Superior temporal gyrus (tissue), 1 donor: ENCODE results near the gene DAGLB.
A peak's percentile ranks its signal among the peaks of the same experiment; 100 is the strongest.
"Not testable (repeated sequence)": the region's sequence is repeated elsewhere in the genome, so short reads cannot be mapped to it uniquely, and the experiment has no call there.

Source experiments
- DNase-seq: peaks from one replicate; pipeline ENCODE4 v3.0.0-alpha.2; 2016; ENCODE audit errors: extremely low spot score

DAGLB gene

DNA sequence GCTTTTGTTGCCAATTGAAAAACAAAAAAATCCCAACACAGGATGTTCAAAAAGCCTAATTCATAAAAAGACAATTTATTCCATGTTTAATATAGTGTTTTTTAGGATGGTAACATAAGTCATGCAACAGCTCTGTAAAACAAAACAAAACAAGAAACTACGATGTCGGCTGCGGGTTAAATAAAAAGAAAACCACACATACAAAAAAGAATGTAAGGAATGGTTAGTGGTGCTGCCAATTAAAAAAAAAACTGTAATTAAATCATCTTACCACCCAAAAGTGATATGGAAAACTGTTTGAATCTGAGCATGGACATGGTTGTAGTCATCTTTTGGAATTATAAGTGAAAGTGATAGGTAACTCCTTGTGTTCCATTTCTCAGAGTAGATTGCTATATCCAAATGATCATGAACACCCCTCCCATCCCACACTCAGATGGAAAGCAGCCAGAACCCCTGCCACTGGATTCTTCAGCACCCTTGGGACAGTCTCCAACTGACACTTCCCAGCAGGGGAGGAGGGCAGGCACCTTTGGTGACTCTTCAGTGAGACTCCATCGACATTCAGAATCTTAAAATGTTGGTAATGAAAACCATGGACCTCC, 14.3 kb upstream of the DAGLB start:
- DNase-seq: no peak

DNA sequence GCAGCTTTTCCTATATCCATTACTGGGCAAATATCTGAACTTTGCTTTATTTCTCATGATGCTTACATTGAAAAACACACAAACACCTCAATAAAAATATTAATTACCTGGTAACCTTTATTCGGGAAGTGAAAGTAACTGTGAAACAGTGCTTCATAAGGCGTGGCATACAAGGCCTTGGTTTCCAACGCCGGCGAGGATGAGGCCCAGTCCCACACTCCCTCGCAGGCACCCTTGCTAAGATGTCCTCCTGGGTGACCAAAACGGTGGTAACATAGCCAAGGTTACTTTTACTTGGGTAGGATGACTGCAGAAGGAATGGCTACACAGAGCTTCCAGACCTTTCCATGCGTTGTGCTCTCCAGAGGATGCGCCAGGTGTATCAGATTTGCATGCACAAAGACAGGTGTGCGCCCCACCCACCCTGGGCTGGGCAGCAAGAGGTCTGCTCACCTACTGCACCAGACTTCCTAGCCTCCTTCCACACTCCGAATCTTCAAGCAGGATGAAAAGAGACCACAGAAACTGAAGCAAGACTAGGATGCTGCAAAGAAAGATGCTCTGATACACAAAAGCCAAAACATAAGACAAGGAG, 13.3 kb upstream of the DAGLB start:
- no peak for DNase-seq

DNA sequence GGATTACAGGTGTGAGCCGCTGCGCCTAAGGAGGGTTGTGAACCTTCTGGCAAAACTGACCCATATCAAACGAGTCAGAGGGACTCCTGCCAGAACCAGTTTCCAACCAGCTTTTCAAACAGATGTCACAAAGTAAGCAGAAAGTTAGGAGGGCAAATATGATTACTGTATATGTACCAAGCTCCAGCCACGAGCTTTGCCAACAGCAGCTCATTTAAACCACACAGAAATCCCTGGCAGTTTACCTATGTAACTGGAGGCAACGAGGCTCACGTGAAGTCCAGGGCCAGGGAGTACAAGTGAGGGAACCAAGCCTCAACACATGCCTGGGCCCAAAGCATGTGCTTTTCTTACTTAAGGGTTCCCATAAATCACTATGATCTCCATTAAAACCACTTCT, 12.5 kb upstream of the DAGLB start:
- DNase-seq: no peak

DNA sequence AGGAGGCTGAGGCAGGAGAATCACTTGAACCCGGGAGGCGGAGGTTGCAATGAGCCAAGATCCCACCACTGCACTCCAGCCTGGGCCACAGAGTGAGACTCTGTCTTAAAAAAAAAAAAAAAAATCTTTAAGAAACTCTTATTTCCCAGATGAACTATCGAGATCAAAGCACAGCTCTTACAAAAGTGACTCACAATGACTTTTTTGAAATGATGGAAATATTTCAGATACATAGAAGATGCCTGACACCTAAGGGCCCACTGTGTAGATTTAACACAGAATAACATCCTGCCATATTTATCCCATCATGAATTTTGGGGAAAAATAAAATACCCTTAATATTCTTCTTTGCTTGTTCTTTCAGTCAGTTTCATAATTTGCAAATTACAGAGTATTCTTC, 10.9 kb upstream of the DAGLB start:
- not testable (repeated sequence) for DNase-seq

DNA sequence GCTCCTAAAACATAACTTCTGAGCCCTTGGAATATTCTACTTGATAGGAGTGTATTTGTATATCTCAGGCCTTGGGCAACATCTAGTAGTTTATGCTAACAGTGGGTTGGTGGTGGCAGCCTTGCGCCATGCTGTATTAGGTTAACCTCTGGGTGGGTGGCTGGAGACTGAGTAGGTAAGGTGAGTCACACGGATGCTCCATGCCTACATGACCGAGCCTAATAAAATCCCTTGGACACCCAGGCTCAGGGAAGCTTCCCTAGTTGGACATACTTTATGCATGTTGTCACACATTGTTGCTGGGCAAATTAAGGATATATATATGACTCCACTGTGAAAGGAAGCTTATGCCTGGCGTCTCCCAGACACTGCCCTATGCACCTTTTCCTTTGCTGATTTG, 6.0 kb upstream of the DAGLB start:
- no peak for DNase-seq

DNA sequence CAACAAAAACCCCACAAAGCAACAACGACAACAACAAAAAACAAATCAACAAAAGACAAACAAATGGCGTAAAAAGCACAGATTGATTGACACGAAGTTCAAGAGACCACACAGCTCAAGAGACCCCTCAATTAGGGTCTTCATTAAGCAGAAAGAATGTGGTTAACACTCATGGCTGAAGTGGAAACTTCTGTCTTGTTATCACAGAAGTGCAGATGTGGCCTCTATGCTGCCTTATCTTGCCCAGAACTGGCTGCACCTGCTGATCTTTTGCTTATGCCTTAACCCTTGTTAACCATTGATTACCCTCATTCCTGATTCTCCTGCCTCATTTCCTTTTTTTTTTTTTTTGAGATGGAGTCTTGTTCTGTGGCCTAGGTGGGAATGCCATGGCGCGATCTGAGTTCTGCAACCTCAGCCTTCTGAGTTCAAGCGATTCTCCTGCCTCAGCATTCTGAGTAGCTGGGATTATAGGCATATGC, 3.5 kb upstream of the DAGLB start:
- DNase-seq: no peak

DNA sequence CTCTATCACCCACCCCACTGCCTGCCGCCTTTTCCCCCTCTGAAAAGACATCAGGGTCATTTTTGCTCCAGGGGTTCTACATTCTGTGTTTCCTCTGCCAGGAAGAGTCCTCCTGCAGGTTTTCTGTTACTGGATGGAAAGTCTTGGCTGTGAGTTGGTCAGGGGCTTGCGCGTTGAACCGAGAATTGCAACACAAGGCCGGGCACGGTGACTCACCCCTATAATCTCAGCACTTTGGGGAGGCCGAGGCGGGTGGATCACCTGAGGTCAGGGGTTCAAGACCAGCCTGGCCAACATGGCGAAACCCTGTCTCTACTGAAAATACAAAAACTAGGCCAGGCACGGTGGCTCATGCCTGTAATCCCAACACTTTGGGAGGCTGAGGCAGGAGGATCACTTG, 2.8 kb upstream of the DAGLB start:
- not testable (repeated sequence) for DNase-seq

DNA sequence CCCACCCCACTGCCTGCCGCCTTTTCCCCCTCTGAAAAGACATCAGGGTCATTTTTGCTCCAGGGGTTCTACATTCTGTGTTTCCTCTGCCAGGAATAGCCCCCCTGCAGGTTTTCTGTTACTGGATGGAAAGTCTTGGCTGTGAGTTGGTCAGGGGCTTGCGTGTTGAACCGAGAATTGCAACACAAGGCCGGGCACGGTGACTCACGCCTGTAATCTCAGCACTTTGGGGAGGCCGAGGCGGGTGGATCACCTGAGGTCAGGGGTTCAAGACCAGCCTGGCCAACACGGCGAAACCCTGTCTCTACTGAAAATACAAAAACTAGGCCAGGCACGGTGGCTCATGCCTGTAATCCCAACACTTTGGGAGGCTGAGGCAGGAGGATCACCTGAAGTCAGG, 2.1 kb upstream of the DAGLB start:
- not testable (repeated sequence) for DNase-seq

DNA sequence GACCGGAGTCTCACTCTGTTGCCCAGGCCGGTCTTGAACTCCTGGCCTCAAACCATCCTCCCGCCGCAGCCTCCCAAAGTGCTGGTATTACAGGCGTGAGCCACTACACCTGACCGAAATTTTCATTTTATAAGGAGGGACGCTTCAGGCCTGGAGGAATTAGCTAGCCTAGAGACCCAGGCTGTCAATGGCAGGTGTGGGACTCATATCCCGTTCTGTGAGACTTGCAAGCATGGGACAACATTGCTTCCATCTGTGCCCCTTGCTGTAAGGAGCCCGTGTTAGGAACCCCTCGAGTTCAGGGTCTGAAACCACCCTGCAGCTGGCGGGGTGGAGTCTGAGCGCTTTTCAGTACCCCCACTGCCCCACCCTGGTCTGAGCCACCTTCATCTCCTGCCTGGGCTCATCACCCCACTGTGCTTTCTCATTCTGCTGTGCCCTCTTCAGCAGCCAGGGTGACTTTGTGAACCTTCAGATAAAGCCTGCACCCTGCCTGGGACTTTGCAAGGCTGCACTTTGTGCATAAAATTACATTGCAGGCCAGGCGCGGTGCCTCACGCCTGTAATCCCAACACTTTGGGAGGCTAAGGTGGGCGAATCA, 1.3 kb upstream of the DAGLB start:
- DNase-seq: no peak

DNA sequence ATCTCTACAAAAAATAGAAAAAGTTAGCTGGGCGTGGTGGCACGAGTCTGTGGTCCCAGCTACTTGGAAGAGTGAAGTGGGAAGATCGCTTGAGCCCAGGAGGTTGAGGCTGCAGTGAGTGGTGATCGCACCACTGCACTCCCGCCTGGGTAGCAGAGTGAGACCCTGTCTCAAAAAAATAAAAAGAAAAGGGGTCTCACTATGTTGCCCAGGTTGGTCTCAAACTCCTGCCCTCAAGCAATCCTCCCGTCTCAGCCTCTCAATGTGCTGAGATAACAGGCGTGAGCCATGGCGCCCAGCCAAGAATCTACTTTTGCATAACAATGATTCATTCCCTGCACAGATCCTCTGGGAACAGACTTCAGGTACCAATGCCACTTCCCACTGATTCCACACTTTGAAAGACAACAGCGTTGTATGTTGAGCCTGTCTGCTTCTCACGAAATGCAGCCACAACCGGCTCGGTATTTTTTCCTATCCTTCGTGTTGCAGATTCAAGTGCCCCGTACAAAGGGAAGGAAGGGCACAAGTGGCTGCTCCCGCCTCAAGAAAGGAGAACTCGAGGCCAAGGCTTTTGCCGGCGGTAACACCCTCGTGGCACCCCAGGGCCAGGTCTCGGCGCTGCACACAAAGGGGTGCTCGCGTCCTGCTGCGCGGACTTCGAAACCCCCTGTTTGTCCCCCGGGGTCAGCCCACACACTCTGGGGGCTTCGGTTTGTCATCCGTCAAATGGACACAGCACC, 745 bp downstream of the DAGLB start:
- DNase-seq: peak; percentile 60

DNA sequence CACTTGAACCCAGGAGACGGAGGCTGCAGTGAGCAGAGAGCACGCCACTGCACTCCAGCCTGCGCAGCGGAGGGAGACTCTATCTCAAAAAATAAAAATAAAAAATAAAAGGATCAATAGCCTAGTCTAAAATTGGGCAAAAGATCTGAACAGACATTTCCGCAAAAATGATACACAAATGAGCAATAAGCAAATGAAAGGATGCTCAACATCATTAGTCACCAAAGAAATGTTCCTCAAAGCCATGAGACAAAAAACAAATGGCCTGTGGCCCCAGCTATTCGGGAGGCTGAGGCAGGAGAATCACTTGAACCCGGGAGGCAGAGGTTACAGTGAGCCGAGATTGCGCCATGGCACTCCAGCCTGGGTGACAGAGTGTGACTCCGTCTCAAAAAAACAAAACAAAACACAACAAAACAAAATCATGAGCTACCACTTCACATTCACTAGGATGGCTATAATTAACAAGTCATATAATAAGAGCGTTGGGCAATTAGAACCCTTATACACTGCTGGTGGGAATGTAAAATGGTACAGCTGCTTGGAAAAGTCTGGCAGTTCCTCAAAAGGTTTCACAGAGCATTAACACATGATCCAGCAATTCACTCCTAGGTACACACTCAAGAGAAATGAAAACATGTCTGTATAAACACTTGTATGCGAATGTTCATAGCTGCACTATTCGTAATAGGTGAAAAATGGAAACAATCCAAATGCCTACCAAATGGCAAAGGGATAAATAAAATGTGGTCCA, 3.1 kb downstream of the DAGLB start:
- DNase-seq: no peak

DNA sequence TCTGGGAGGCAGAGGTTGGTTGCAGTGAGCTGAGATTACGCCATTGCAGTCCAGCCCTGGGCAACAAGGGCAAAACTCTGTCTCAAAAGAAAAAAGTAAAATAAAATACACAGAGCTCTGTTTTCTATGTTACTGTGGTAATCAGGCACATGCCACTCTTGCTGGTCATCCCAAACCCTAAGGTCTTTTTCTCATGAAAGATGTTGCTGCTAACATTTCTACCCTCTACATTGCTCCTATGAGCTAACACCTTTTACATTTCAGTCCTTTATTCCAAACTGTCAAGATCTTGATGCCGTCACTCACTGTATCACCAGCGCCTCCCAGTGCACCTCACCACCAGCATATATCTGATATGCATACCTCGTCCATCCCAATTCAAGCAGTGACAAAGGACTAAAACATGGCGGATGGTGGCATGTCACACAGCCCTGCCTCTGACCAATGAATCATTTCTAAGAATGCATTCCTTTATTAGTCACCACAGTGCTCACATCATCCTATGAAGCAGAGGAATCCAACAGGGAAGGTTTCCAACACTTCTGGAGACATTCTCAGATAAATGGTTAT, 4.3 kb downstream of the DAGLB start:
- no peak for DNase-seq

DNA sequence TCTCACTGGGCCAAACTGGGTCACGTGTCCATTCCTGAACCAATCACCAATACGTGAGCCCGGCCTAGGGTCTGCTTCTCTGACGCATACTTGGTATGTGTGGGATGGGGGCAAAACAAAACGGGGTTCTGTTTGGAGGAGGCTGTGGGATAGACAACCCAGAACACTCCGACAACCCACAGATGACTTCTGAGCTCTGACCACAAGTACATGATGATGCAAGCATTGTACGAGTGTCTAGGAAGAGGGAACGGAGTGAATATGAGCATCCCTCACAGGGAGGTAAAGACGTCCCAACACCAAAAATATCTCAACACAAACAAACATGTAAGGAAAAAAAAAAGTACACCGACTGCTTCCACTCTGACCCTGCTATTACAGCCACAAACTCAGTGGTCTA, 5.6 kb downstream of the DAGLB start:
- no peak for DNase-seq

DNA sequence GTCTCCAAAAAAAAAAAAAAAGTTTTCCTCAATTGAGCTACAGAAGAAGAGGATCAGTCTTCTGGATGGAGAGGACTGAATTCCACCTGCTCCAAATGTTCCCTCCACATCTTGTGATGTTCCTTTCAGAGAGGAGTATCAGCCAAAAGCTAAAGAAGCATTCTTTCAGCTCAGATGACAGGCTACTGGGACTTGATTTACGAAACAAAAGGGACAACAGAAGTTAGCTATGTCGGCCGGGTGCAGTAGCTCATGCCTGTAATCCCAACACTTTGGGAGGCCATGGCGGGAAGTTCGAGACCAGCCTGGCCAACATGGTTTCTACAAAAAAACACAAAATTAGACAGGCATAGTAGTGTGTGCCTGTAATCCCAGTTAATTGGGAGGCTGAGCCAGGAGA, 7.4 kb downstream of the DAGLB start:
- no peak for DNase-seq

DNA sequence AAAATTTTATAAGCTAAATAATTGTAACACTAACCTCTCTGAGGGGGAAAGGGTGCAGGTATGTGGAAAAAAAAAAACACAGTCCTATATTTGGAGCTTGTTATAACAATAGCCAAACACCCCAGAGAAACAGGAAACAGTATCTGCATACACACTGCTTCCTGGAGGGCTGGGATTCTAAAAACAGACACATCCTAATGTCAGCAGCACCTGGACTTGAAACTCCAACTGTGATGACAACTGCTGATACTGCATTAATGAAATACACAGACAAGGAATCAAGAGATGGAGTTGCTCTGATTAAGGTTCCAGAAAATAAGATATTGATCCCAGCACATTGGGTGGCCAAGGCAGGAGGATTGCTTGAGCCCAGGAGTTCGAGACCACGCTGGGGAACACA, 9.3 kb downstream of the DAGLB start:
- no peak for DNase-seq

DNA sequence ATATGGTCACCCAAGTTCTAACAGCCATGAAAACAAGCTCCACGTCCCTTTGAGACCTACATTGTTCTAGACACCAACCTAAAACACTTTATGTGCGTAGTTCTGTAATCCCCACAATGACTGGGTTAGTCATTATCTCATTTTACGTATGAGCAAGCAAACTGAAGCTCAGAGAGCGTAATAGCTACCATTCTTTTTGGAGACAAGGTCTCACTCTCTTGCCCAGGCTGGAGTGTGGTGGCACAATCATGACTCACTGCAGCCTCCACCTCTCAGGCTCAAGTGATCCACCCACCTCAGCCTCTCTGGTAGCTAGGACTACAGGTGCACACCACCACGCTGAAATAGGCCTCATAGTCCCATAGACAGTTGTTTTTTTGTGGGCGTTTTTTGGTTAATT, 10.5 kb downstream of the DAGLB start:
- no peak for DNase-seq

DNA sequence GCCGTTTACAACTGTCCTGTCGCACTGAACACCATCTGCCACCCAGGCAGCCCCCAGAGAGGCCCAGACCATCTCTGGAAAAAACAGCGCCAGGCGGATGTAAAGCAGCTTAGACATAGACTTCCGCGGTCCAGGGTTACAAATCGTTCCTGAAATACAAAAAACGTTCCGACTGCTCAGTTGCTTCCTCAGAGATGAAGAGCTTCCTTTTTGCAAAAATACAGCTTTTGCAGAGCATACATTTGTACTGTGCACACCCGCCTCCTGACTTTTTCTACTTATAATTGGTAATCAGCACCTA, 11.4 kb downstream of the DAGLB start:
- DNase-seq: peak; percentile 57

DNA sequence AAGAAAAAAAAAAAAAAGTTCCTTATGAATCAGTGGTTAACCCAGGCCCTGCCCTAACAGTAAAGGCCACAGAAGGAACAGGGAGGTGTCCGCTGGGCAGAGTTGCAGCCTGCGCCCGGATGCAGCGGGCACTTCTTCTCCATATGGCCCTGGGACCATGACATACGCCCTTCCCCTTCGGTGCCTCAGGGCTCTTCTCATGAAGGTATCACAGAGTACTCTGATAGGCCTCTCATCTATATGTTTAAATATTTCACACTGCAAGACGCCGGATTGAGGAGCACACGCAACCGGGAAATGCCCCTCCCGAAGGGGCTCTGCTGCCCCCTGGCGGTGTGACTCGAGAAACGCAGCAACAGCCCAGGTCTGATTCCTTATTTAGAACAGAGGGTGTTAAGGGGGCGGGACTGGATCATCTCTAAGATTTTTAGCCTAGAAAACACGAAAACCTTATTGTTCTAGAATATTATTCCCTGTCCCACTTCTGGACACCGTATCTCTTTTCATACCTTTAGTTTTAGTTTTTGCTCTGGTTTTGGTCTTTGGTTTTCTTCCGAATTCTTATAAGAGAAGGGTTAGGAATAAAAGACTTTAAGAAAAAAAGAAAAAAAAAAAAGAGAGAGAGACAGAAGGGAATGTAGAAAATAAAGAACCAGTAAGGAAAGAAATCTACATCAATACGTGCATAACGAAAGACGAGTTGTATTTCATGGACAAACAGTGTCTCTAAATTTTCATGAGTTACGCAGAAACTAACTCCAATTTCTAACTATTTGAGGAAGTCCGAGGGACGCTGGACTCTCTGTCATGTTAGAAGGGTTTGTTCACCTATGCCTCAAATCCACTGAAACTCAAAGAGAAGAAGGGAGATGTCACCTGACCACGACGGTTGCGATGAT, 12.0 kb downstream of the DAGLB start:
- peak; percentile 95 for DNase-seq

DNA sequence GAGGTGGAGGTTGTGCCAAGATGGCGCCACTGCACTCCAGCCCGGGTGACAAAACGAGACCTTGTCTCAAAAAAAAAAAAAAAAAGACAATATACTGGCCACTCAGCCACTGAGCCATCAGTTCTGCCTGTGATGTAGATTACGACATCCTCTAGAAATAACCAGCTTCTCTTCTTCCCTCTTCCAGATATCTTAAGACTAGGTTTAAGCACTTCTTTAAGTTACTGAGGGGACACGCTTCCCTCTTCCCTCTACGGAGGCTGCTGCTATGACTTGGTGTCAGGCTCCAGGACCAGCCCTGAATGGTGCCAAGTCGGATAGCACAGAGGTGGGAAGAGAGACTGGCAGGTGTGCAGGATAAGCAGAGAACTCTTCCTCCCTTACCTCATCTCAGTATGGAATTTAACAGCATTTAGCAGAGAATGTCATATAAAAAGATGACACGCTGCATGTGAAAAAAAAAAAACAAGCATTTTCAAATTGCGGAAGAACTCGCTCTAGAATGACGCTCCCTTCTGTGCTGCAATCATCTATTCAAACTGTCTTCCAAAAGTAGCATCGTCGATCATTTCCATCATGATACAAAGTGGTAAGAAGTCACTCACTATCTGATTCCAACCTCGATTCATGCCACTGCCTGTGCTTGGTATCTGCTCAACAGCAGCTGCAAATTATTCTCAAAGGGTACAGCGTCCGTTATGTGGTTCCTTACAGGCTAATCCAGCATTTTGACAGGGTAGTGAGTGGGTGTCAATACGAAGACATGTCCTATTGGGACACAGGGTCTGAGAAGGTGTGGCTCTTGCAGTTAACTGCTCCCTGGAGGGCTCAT, 13.8 kb downstream of the DAGLB start:
- peak; percentile 40 for DNase-seq

DNA sequence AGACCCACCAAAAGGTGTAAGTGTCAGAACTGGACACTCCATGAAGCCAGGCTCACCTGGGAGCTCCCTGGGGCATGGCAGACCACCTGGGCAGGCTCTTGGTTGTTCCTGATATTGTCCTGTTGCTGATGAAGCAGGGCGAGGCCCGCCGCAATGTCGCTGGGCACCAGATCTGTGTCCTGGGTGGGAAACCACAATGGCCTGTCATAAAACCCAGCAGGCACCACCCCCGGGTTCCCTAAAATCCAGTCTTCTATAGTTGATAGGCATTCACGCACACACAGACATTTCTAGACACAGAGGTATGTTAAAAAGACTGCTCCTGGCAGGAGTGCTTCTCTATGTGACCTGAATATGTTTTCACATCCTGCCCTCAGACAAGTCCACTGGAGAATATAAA, 15.0 kb downstream of the DAGLB start:
- no peak for DNase-seq
